GM19025 (cell line): ENCODE results near the gene MAN1C1.

Experiments used
- ATAC-seq: cut with Tn5 transposase; IDR thresholded peaks from one replicate; pipeline ENCODE4 v1.9.1; 2021; ENCODE audit warnings: mild to moderate bottlenecking, low read depth, moderate library complexity; ENCODE audit not compliant: unreplicated experiment

The MAN1C1 gene

DNA sequence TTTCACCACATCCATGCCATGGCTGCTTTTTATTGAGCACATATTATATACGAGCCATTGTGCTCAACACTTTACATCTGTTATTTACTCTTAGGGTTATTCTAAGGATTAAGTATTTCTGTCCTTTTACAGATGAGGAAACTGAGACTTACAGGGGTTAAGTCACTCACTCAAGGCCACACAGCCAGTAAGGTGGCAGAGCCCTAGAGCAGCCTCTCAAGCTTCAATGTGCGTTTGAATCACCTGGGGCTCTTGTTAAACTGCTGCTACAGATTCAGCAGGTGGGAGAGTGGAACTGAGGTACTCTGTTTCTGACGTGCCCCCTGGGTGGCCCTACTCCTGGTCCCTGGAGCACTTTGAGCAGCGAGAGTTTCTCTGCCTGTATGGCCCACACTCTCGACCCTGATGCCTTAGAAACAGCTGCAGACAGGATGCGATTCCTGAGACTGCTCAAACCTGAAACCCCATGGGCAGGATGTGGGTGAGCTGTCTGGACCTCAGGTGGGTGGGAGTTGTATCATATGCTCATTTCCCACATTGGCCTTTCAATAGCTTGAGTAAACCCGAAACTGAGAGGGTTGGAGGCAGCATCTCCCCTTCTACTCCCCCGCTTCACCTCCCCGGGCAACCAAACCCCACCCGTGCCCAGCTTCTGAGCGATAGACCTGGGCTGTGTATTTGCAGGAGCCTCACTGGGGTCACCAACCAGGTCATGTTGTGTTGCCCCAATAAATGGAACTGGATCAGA, 59.3 kb downstream of the MAN1C1 start:
- ATAC-seq: peak; percentile 88

DNA sequence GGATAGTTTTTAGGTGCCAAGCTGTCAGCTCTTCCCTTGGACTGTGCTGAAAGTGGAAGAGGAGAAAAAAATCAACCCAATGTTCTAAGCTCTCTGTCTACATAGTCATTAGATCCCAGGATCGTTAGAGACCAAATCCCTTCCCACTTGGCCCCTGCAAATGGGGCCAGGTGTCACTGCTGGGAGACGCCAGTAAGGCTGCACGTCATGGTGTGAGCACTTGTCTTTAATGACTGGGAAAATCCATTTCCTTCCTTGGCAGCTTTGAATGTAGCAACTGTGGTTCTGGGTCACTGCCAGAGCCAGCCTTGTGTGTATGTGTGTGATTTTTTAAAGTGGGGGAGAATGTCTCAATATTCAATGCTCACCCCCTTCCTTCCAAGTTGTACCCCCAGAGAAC, 59.9 kb downstream of the MAN1C1 start:
- no peak for ATAC-seq

DNA sequence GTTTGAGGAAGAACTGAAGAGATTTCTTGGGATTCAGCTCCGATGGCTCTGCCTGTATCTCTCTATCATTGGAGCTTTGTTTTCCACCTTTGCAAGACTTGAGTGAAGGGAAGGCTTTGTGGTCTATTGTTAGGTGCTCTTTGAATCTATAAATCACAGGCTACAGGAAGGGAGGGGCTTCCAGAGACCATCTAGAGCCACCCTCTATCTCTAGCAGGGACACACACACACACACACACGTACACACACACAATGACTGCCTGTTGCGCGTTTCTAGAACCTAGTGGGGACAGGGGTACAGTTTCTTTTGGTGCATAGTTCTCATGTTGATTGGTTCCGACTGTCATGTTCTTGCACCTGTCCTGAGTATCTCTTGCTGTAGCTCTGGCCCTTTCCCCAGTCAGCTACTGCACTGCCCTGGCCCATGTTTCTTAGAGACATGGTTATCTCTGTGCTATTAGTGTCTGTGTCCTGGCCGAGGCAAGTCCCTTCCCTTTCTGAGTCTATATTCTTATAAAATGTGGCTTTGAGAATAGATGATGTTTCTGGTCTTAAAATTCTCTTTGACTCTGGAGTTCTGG, 60.7 kb downstream of the MAN1C1 start:
- no peak for ATAC-seq

DNA sequence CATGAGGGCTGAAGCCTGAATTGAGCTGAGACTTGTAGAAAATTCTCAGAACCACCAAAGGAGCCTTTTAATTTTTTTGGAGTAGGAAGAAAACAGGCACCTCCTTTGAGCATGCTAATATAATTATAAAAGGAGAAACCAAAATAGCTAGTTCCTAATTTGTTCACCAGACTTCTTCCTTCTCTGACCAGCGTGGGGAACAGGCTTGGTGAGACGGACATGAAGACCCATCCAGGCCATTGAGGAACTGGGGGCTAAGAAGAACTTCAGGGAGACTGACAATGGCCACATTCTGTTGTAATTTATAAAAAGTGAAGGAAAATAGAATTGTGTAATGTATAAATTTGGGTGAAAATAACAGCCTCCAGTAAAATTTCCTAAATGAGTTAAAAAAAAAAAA, 62.6 kb downstream of the MAN1C1 start:
- no peak for ATAC-seq

DNA sequence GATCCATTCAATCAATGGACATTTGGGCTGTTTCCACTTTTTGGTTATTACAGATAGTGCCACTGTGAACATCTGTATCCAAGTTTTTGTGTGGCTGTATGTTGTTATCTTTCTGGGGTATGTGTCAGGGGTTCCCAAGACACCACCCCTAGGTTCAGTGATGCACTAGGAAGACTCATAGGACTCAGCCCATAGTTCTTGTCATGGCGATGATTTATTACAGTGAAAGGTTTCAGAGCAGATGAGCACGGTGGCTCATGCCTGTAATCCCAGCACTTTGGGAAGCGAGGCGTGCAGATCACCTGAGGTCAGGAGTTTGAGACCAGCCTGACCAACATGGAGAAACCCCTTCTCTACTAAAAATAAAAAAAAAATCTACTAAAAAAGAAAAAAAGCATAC, 64.1 kb downstream of the MAN1C1 start:
- ATAC-seq: no peak

DNA sequence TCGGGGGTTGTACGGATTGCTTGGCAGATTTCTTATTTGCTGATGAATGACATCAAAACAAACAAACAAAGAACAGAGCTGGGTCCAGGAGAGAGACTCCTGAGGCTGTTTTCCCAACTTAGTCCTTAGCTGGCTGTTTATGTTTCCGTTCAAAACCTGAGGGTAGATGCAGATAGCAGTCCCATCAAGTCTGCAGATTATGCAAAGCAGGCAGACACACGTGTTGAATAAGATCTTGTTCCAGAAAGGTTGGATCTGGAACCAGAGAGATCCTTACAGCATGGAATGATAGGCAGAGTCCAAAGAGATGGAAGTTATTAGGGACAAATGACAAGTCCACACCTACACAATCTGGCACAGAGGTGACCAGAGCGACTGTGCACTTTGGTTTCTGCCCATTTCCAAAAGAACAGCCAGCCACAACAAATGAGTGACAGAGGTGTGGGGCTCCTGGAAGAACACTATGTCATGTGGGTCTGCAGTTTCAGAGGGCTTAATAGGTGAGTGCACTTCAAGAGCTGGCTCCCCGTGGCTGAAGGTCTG, 65.5 kb downstream of the MAN1C1 start:
- ATAC-seq: no peak

DNA sequence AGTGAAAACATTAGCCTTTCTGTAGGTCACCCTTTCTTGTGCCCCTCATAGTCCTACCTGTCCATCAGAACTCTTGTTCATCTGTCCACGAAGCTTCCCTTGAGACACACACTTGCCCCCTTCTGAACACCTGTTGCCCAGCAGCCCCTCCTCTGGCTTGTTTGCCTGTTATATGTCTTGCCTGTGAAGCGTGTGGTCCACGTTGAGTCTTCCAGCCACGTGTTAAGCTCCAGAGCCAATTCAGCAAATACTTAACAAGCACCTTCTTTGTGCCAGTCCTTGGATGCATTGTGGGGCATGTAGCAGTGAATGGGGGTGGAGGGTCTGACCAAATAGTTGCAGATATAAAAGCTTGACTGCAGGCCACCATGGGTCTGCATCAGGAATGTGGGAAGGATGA, 66.6 kb downstream of the MAN1C1 start:
- ATAC-seq: no peak

DNA sequence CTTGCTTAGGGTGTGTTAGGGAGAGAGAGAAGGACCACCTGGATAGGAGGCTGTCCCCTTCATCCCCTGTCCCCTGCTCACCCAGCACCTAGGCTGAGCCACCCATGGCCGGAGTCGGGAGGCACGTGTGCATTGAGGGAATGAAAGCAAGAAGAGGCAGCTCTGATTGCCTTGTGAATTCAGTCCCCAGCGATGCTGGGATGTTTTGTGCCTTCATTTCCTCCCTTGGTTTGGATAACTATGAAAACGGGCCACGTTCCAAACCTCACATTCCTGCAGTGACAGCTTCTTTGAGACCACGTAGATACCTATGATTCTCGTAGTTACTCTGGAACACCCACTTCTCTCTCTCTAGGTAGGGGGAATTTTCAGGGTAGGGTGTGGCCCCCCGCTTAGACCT, 67.1 kb downstream of the MAN1C1 start:
- ATAC-seq: no peak

DNA sequence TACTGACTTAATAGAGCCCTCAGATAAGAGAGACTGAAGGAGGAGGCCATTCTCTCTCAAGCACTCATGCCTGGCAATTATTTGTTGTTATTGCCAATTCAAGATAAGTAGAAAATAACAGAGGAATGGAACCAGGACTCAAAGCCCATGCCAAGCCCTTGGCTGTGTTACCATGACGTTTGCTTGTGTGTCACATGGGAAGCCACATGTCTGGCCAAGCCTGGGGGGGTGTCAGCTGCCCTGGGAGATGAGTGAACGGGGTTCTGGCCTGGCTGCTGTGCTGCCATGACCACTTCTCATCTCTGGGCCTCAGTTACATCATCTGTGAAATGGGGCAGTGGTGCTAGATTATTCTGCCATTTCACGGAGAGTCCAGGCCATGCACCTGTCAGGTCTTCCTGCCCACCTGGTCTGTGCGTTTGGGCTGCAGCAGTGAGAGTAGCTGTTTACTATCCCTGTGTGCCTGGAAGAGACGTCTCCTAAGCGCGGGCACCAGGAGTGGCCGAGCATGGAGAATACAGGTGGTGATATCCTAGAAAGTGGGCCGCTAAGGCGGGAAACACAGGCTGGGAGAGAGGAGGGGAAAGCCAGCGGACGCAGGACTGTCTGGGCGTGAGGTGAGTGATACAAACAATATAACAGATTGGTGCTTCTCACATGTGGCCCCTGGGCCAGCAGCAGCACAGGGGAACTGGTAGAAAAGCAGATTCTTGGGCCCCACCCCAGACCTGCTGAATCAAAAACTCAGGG, 67.8 kb downstream of the MAN1C1 start:
- no peak for ATAC-seq

DNA sequence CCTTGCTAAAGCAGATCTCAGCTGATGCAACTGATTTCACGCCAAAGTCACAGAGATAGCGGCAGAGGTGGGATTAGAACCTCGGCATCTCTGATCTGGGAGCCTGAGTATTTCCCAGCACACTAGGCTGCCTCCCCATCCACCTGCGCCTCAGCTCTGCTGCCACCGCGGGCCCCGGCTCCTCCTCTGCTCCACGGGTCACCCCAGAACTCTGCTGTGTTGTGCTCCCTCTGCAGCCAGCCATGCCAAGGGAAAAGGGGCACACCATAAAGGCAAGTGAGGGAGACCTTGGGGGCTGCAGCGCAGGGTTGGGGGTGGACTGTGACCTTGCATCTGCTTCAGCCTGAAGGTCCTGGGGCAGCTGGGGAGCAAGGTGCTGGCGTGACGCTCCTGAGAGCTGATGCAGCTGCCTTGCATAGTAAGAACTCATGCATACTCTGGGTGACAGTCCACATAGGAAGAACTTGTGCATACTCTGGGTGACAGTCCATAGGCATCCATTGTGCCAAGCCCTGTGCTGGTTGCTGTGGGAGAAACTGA, 68.7 kb downstream of the MAN1C1 start:
- no peak for ATAC-seq

DNA sequence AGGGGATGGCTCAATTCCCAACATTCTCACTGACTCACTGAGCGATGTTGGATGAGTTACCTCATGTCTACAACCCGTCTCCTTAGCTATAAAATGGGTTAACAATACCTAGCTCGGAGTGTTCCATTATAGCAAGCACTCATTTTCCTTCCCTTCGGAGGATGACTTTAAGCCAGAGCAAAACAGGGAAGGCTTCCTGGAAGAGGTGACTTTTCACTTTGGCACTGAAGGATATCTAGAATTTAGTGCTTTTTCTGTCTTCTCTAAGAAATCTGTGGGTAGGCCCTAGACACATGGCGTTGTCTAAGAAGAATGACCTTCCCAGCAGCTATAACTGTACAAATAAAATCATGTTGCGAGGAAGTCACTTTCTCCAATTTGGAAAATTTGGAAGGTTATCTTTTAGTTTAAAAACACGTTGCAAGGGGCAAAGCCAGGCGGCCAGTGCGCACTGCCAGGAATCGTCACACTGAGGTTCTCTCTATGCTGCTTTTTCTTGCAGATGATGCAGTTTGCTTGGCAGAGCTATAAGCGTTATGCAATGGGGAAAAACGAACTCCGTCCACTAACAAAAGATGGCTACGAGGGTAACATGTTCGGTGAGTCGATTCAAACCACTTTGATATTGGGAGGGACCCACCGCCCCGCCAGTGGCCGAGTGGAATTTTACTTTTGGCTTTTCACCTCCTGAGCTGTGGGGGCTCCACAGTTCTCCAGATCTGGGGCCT, 69.5 kb downstream of the MAN1C1 start:
- ATAC-seq: no peak

DNA sequence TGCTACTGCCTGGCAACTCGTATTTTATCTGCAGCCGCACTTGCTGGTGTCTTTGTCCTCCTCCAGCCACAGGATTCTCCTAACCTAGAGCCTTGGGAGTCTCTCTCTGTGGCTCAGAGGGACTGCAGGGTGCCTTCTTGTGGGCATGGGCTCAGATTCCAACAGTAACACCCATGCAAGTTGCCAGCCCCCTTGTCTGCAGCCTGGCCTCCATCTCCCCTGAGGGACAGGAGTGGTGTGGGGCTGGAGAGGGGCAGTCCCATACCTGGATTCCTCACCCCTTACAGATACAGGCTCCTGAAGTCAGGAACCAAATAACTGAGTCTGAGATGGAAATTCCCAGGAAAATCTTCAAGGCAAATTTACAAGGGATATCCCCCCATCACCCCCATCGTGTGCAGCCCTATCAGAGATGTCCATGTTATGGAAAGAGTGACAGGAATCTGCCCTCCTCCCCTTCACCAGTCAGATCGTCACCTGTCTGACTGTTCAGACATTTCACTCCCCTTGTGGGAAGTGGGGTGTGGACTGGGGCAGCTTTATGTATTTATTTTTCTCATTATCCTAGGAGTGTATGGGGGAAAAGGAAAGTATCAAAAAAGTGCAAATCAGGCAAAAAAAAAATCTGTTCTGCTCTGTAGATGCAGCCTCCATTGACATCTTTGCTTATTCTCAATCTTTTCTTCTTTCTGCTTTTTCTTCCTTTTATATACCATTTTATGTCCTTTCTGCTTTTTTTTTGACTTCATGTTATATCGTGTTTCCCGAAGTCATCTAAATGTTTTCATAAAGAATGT, 70.8 kb downstream of the MAN1C1 start:
- ATAC-seq: no peak

DNA sequence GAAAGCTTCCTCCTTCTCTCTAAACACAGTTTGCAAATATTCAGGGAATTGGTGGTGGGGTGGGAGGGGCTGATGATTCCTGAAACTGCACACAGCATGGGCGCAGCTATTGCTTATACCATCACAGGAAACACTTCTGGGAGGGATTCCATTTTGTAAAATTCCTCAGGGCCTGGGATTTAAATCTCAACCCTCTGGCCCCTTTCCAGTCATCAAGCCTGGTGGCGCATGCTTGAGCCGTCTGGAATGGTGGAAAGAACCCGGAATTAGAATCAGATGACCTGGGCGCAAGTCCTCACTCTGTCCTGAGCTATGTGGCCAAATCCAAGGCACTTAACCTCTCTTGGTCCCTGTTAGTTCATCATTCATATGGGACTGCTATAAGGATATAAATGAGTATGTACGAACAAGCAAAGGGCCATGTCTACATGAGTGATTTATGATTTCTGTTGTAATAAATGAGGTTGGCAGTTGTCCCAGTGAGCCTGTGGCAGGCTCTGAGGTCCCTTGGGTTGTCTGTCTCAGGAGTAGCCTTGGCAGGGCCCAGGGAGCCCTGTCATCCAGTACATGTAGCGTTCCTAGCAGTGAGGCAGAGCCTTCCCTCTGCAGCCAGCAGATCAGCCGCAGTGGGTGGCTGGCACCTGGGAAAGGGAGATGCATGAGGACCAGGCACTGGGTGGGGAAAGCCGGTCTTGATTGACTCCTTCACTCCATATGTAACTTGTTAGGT, 72.0 kb downstream of the MAN1C1 start:
- ATAC-seq: no peak

DNA sequence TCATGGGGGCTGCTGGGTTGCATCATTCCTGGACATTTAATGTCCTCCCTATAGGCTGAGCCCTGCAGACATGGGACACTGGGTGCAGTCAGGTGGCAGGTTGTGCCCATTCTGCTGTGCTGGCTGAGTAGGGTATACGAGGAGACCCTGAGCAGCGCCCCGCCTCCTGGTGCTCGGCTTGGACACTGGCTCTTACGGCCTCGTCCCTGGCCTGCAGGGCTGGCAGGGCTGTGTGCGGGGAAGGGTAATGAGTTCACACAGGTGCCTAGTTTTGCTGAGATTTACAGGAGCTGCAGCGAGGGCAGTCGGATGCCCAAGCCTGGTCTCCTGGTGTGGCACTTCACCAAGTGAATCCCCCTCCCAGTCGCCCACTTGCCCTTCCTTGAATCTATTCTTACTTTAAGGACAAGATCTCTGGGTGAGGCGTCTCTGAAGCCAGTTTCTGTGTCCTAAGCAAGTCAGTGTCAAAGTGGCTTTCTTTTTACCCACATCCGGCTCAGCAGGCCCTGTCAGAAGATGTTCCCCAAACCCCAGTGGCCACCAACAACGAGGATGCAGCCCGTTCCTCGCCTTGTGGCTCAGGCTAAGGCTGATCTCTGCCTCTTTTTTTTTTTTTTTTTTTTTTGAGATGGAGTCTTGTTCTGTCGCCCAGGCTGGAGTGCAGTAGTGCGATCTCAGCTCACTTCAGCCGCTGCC, 73.2 kb downstream of the MAN1C1 start:
- no peak for ATAC-seq

DNA sequence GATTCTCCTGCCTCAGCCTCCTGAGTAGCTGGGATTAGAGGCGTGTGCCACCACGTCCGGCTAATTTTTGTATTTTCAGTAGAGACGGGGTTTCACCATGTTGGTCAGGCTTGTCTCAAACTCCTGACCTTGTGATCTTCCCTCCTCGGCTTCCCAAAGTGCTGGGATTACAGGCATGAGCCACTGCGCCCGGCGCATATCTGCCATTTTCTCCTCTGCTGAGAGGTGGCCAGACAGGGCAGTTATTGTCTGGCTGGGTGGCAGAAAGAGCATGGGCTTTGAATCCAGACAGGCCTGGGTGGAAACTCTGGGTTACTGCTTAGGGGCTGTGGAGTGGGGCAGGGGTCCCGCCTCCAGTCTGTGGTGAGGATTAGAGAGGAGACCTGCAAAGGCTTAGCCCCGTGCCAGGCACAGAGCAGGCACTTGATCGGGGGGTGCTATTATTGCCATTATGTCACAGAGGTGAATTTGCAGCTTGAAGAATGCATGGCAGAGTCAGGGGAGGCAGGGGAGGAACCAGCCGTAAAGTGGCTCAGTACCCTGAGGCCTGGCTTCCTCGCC, 73.9 kb downstream of the MAN1C1 start:
- no peak for ATAC-seq

DNA sequence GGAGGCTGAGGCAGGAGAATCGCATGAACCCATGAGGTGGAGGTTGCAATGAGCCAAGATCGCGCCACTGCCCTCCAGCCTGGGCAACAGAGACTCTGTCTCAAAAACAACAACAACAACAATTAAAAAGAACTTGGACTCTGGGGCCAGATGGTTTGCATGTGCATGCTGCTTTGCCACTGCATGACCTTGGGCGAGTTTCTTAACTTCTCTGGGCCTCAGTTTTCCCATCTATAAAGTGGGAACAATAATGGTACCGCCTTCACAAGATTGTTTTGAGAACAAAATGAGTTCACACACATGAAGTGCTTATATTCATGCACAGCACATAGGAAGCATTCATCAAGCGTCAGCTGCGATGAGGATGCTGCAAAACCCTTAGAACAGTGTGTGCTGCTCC, 74.6 kb downstream of the MAN1C1 start:
- no peak for ATAC-seq

DNA sequence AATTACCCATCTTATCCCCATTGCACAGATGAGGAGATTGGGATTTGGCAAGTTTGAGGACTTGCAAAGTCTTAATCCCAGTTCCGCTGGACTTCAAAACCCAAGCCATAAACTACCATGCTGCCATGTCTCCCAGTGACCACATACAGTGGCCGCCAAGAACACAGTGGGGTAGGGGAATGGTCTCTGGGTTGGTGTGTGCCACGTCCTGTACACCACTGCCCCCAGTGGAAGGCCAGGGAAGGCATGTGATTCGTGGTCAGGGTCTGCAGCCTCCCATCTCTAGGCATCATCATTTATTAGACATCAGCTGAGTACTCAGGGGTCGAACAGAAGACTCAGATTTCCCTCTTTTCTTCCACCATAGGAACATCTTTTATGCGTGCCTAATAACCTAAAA, 76.0 kb downstream of the MAN1C1 start:
- no peak for ATAC-seq
